GM19468 (cell line): Measurements from ENCODE around the gene OSMR.

Experiments
- ATAC-seq: cut with Tn5 transposase; IDR thresholded peaks from one replicate; pipeline ENCODE4 v1.9.1; 2021; ENCODE audit warnings: mild to moderate bottlenecking, moderate library complexity, moderate number of reproducible peaks; ENCODE audit not compliant: unreplicated experiment; ENCODE audit errors: extremely low read depth

OSMR gene

GRCh38 chr5:38845526-38846378 is at the start of gene OSMR:
OSMR (plus strand) TSS chr5:38846012; CDS start chr5:38869045, 23,033 bp downstream.
- no peak for ATAC-seq

- no peak for ATAC-seq
These were observed 49.1 kb upstream of the OSMR start for GRCh38 chr5:38796742-38797108.

GRCh38 chr5:38797838-38798237 is 48.0 kb upstream of the OSMR start:
- no peak for ATAC-seq

DNA sequence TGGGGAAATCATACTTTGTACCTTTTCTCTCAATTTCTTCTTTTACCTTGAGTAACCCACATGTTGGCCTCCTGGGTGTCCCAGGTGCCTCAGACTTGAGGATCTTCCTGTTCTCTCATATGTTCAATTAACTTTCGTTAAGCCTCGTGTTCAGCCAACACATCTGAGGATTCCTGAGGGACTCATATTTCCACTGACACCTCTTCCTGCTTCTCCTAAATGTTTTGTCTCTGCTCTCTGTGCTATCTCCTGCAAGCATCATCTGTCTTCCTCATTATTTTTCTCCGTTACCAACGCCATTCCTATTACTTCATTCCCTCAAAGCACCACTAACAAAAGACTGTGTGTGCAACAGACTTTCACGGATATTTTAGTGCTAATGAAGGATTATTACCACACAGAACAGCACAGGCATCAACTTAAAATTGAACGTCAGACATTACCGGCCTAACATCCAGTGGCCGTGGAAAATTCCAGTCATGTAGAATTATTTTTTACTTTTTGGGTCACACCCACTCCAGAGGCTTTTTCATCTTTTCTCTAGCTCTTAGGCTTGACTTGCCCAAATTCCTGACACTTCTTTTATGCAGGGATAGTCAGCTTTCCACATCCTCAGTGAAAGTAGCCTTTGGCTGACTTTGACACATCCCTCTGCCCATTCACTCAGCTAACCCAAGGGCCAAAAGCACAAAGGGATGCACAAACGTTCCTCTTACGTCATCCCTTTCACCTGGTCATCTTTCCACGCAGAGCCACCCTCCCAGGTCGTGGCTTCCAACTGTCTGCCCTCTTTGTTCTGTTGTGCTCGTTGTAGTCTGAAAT is 46.0 kb upstream of the OSMR start:
- ATAC-seq, result no peak

DNA sequence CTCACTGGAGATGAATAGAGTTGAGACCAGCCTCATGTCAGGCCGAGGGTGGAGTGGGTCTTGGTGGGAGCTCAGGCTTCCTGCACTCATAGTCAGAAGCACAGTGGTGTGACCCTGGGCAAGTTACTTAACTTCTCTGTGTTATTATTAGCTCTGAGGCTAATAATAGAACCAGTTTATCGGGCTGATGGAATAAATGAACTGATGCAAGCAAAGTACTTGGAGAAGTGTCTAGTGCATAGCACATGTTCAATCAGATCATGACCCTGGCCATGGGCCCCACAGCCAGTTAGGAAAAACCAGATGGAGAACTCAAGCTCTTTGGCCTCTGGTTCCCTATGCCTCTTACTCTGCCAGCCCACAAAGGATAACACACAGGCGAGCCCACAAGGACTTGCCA is 45.3 kb upstream of the OSMR start:
- no peak for ATAC-seq

DNA sequence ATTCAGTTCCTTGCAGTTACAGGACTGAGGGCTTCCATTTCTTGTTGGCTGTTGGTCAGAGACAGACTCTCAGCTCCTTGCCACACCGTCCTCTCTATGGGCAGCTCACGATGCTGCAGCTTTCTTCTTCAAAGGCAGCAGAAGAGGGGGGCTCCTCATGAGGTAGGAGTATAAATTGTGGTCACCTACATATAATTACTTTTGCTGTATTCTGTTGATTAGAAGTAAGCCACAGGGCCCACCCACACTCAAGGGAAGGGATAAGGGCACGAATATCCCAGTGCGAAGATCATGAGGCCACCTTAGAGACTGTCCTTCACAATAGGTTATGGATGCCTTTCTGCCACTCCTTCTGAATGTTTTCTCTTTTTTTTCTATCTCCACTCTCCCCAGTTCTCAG is 43.7 kb upstream of the OSMR start:
- no peak for ATAC-seq

DNA sequence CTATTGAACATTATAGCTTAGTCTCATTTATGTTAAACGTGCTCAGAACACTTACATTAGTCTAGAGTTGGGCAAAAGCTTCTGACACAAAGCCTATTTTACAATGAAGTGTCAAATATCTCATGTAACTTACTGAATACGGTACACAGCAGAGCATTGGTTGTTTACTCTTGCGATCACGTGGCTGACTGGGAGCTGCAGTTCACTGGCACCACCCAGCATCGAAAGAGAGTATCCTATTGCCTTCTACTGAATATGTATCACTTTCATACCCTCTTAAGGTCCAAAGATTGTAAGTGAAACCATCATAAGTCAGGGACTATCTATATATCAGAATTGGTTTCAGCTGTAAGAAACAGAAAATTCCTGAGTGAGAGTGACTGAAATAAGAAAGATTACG is 42.6 kb upstream of the OSMR start:
- ATAC-seq, result no peak

DNA sequence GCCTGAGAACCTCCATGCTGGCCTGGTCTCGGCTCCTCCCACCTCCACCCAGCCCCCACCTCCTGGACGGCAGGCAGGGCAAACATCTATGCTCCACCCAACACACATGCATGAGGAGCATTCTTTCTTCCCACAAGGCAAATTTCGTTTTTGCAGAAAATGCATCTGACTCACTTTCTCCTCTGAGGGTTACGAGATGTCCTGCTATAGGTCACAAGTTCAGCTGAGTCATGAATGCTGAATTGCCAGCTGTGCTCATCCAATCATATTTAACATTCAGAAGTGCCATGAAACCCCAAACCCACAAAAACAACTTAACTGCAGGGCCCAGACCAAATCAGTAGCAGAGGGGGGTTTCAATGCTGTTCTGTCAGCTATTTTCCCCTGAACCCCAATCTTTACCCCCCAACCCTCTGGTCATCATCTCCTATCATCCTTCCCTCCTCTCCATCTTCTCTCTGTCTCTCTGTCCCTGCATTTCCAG is 39.0 kb upstream of the OSMR start:
- no peak for ATAC-seq

DNA sequence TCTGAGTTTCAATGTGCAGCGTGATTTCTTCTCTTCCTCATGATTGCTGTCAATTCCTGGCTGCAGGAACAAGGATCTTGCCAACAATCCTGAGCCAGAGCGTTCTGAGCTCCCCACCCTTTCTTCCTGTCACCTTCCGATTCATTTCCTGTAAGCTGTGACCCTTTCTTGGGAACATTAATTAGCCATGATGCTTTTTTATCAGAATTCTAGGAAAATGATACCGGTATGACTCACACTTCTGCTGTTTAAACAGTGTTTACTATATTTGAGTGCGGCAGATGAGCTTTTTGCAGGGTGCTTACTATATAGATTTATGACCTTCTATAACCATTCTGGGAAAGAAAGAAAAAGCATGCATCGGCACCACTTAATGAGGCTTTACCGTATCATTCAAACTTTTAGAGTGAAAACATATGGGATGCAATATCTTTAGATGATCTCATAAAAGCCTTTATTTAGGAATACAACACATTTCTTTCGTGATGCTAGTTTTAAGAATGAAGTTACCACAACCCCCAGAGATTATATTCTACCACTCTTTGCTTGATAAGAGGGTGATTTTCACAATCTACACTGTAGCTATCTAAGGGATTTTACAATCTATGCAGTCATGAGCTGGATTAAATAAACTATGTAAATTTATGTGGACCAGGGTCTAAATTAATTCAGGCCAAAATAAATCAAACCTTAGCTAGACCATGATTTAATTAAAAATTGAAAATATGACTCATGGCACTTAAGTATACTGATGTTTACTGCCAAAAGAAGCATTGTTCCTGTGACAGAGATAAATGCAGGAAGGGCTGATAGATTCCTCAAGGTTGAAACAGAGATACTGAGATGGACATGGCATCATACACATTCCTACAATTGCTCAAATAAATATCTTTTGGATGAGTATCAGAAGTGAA is 38.0 kb upstream of the OSMR start:
- no peak for ATAC-seq

- no peak for ATAC-seq
These were observed 37.0 kb upstream of the OSMR start for GRCh38 chr5:38808666-38809343.

- ATAC-seq, result no peak
These were observed 36.1 kb upstream of the OSMR start for GRCh38 chr5:38809388-38810359.

GRCh38 chr5:38814879-38815278 is 30.9 kb upstream of the OSMR start:
- no peak for ATAC-seq

DNA sequence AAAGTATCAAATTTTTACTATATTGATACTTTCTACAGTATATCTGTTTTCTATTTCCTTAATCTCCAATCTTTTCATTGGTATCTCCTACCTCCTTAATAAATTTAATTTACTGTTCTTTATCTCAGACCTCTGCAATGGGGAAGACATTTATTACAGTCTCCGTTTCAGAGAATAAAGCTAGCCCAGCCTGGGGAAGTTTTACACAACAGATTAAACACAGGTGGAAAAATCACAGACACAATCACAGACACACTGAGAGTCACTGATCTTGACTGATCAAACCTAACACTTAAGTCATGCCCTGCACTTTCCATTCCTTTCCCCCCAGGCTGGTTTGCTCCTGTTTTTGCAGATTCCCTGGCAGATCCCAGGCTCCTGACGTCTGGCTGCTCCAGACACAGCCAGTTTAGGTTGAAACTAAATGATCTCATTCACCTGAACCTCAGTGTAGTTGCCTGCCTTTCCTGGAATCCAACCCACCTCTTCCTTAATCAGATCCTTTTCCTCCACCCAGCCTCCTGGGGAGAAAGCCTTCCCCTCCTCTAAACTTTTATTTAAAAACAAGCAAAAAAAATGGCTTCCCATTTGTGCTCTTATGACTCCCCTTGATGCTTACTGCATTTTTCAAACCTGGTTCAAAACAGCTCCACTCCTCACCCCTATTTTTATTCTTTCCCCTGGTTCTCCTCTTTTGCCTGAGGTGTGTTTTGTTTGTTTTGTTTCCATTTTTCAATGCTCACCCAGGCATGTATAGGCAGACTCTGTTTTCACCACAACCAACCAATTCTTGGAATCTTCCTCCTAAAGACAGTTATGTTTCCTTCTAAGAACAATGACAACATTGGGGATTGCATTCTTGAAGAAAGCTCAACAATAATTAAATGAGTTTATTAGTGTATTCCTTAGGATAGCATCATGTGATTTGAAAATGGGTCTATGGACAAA is 29.5 kb upstream of the OSMR start:
- no peak for ATAC-seq

GRCh38 chr5:38821679-38822078 is 24.1 kb upstream of the OSMR start:
- no peak for ATAC-seq

- no peak for ATAC-seq
These were observed 22.3 kb upstream of the OSMR start for GRCh38 chr5:38823503-38823902.

GRCh38 chr5:38824821-38825220 is 21.0 kb upstream of the OSMR start:
- ATAC-seq, result no peak

GRCh38 chr5:38825494-38825893 is 20.3 kb upstream of the OSMR start:
- ATAC-seq, result no peak

DNA sequence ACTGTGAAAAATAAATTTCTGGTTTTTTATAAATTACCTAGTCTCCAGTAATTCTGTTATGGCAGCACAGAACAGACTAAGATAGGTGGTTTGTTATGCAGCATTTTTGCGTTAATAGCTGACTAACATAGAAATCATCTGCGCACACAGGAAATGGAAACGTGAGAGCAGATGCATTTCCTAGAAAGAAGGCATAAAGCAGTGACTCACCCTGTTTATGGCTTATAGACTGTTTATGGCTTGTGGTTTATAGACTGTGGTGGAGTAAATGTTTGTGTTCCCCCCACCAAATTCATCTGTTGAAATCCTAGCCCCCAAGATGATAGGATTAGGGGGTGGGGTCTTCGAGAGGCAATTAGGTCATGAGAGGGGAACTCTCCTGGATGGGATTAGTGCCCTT is 18.3 kb upstream of the OSMR start:
- no peak for ATAC-seq
